Measurements from ENCODE around the gene SUPT16H. TPM values are rescaled to one million over a fixed set of nuclear protein-coding genes. Genes with fewer than 3 reads are reported as not detected.

SUPT16H gene
- total and polyA plus RNA-seq, 2 donors (not counting 1 experiment from before 2014, with no cell fraction given), result 28.3 to 78.3 TPM

DNA sequence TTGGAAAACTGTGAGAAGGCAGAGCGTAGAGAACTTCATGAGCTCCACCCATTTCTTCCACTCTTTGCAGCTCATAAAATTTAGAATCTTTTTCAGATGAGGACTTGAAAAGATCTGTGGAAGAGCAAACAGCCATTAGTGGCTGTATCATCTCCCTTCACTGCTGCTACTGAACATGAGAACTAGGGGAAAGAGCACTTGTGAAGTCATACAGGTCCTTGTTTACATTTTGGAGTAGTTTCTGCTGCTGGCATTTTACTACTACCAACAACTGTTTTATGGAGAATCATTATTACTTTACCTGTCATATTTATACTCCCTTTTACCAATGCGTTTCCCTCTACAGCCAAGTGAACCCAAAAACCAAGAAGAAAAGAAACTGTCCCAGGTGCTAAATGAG, 62.9 kb downstream of the SUPT16H start:
- POLR2A ChIA-PET, result no interaction called here
- Histone ChIP-seq H3K4me1 (ENCODE audit: control insufficient read depth in 2 of 2, insufficient read depth in 2 of 2, low read length in 2 of 2) (peaks cover 16 to 28% of the 10 kb centered on the region in 2 donors), H2AFZ (ENCODE audit: insufficient read depth, low read depth, low read length, poor library complexity, severe bottlenecking) (no peak overlapping the region), H3K27me3 (replicated peaks in 1 of 4; ENCODE audit: control extremely low read depth in 1 of 4, control insufficient read depth in 3 of 4, insufficient read depth in 4 of 4, low read length in 3 of 4) (no peaks in the 10 kb centered on the region), H3K9ac (ENCODE audit: low read length) (no peak overlapping the region), H4K20me1 (ENCODE audit: control insufficient read depth, insufficient read depth, low read length, poor library complexity, severe bottlenecking) (no peaks in the 10 kb centered on the region), H3K79me2 (ENCODE audit: control insufficient read depth, insufficient read depth, low read length) (no peaks in the 10 kb centered on the region), H3K4me2 (replicated peaks; ENCODE audit: low read depth, low read length, poor library complexity, severe bottlenecking) (no peak overlapping the region), H3K4me3 (ENCODE audit: control extremely low read depth in 1 of 5, extremely low read depth in 1 of 5, insufficient read depth in 1 of 5, low read depth in 2 of 5, low read length in 4 of 5) (no peak overlapping the region), H3K9me3 (ENCODE audit: control extremely low read depth in 1 of 3, control insufficient read depth in 2 of 3, insufficient read depth in 1 of 3, low read length in 2 of 3) (no peaks in the 10 kb centered on the region), H3K27ac (ENCODE audit: low read length in 2 of 2) (no peak overlapping the region), H3K36me3 (replicated peaks in 1 of 2; ENCODE audit: control extremely low read depth in 1 of 2, control insufficient read depth in 1 of 2, extremely low read depth in 1 of 2, insufficient read depth in 2 of 2, low read length in 1 of 2) (no peaks in the 10 kb centered on the region)
- Mint-ChIP-seq H3K27me3 (peaks cover 10% of the 10 kb centered on the region), H3K4me1 (peaks cover 21% of the 10 kb centered on the region), H3K9me3 (ENCODE audit: insufficient read depth) (no peaks in the 10 kb centered on the region), H3K4me3 (no peak overlapping the region), H3K27ac (no peak overlapping the region)
- TF ChIP-seq EZH2 (IDR thresholded peaks at IDR 0.05; ENCODE audit: borderline replicate concordance, insufficient read depth, low read depth, low read length, poor library complexity, severe bottlenecking) (no peak), CTCF (IDR thresholded peaks at IDR 0.05) (no peak)
- DNase-seq (no peak), ATAC-seq (ENCODE audit: low read depth) (no peak)
- CTCF ChIA-PET, result no interaction called here
- intact Hi-C loops (cut with micrococcal nuclease), result no loop called here
- WGBS (ENCODE audit: insufficient coverage), result 100% methylated on average over 1 of the region's 2 CpGs

GRCh38 chr14:21317398-21317797, 66.4 kb downstream of the SUPT16H start:
- H3K4me1 ChIP-seq (ENCODE audit: control insufficient read depth in 2 of 2, insufficient read depth in 2 of 2, low read length in 2 of 2), result peaks cover 16 to 34% of the 10 kb centered on the region in 2 donors
- no peaks in the 10 kb centered on the region for H3K27me3 ChIP-seq (replicated peaks in 1 of 4; ENCODE audit: control extremely low read depth in 1 of 4, control insufficient read depth in 3 of 4, insufficient read depth in 4 of 4, low read length in 3 of 4)
- H3K36me3 ChIP-seq (replicated peaks in 1 of 2; ENCODE audit: control extremely low read depth in 1 of 2, control insufficient read depth in 1 of 2, extremely low read depth in 1 of 2, insufficient read depth in 2 of 2, low read length in 1 of 2), result no peaks in the 10 kb centered on the region
- ATAC-seq (ENCODE audit: low read depth), result peak; percentile 80
- H3K4me2 ChIP-seq (replicated peaks; ENCODE audit: low read depth, low read length, poor library complexity, severe bottlenecking), result peak overlapping the region; percentile 39
- Mint-ChIP-seq H3K27ac (peak overlapping the region; percentile 81), H3K27me3 (peaks cover under 1% of the 10 kb centered on the region), H3K4me1 (peaks cover 21% of the 10 kb centered on the region), H3K4me3 (peak overlapping the region; percentile 38), H3K9me3 (ENCODE audit: insufficient read depth) (no peaks in the 10 kb centered on the region)
- peaks cover 0 to 2% (median 0%) of the 10 kb centered on the region in 3 donors for H3K9me3 ChIP-seq (ENCODE audit: control extremely low read depth in 1 of 3, control insufficient read depth in 2 of 3, insufficient read depth in 1 of 3, low read length in 2 of 3)
- peak overlapping the region; percentile 62 for H2AFZ ChIP-seq (ENCODE audit: insufficient read depth, low read depth, low read length, poor library complexity, severe bottlenecking)
- no peak overlapping the region for H3K9ac ChIP-seq (ENCODE audit: low read length)
- TF ChIP-seq EZH2 (IDR thresholded peaks at IDR 0.05; ENCODE audit: borderline replicate concordance, insufficient read depth, low read depth, low read length, poor library complexity, severe bottlenecking), result no peak
- TF ChIP-seq CTCF (IDR thresholded peaks at IDR 0.05), result no peak
- peak overlapping the region in 1 of 2 donors; percentile 72 for H3K27ac ChIP-seq (ENCODE audit: low read length in 2 of 2)
- WGBS (ENCODE audit: insufficient coverage), result 59% methylated on average over 3 of the region's 3 CpGs
- POLR2A ChIA-PET, result interaction anchor here (0.6 to 1.2 kb wide), 2 partner anchors 43 to 49 kb away, joined by 3 read pairs; no protein-coding TSS in a partner anchor
- no peaks in the 10 kb centered on the region for H3K79me2 ChIP-seq (ENCODE audit: control insufficient read depth, insufficient read depth, low read length)
- H4K20me1 ChIP-seq (ENCODE audit: control insufficient read depth, insufficient read depth, low read length, poor library complexity, severe bottlenecking), result no peaks in the 10 kb centered on the region
- intact Hi-C loops (cut with micrococcal nuclease), result loop anchor here (1.0 kb wide), 1 partner anchor 9 kb away; no protein-coding TSS in a partner anchor
- peak; percentile 73 for DNase-seq
- CTCF ChIA-PET, result no interaction called here
- H3K4me3 ChIP-seq (ENCODE audit: control extremely low read depth in 1 of 5, extremely low read depth in 1 of 5, insufficient read depth in 1 of 5, low read depth in 2 of 5, low read length in 4 of 5), result no peak overlapping the region
